C4-2B (cell line): ENCODE measurements around the gene DENND1A.
A peak's percentile ranks its signal among the peaks of the same experiment; 100 is the strongest.

Source experiments
- H3K27ac ChIP-seq: fragments of 450-650 bp; 2 replicates; pipeline ENCODE4 v1.5.1; 2017
- CTCF ChIP-seq: fragments of 450-650 bp; conservative IDR thresholded peaks from 2 replicates; pipeline ENCODE4 v1.5.1; 2017; ENCODE audit warnings: mild to moderate bottlenecking
- ZFX ChIP-seq: fragments of 450-650 bp; IDR thresholded peaks from 2 replicates; pipeline ENCODE4 v1.6.1; 2017

The DENND1A gene

DNA sequence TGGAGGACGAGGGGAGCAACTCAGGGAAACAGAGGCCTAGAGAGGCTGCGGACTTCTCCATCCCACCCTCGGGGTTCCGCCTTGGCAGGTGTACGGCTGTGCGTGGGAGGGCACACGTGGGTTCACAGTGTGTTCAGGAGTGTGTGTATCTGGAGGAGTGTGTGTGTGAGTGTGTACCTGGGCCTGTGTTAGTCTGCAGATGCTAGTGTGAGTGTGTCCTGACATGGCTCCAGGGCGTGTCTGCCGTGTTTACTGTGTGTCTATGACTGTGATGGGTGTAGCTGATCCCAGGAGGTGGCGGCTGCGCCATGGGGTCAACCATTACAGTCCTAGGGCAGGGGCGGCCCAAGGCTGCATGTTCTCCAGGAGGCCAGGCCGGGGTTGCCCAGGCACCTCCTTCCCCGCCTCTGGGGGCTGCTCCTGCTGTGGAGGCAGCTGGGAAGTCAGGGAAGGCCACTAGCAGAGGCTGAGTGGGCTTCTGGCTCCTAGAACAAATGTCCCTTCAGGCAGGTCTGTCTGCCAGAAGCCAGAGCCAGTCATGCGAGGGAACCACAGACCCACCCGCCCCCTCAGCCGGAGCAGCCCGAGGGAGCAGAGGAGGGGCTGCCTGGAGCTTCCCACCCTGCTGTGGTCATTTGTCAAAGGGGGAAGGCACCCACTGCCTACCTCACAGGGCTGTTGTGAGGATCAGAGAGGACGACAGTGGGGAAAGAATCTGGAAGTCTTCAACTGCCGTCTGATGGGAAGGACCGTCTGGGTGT is 552.5 kb downstream of the DENND1A start:
- H3K27ac ChIP-seq = no peak overlapping the region
- TF ChIP-seq ZFX (no peak), CTCF (no peak)

GRCh38 chr9:123376218-123377071 is 553.5 kb downstream of the DENND1A start:
- TF ChIP-seq ZFX (no peak), CTCF (no peak)
- H3K27ac ChIP-seq = no peak overlapping the region

DNA sequence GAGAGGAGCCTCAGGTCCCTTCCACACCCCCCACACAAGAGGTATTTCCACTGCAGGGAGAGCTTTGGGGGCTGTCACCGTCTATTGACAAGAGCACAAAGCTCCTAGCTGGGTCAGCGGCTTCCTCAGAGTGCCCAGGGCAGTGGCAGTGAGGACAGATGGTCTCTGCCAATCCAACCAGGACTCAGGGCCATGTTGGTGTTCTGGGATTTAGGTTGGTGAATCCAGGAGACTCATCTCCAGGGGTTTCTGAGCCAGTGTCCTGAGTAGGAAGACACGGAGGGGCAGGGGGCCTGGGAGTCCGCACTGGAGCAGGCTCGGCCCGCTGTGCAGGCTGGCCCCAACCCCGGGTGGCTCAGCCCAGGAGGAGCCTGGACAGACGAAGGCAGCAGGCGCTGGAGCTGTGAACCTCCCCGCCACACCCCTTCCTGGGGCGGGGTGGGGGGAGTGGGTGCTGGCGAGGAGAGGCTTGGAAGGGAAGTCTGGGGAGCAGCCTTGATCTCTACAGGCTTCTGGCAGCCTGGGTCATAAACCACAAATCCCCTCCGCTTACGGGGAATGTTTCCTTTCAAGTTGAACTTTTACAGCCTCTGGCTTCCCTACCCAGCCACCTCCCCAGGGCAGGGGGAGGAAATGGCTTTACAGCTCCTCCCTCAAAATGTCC is 554.3 kb downstream of the DENND1A start:
- H3K27ac ChIP-seq = no peak overlapping the region
- TF ChIP-seq CTCF (no peak), ZFX (no peak)

- TF ChIP-seq ZFX (no peak), CTCF (no peak)
- H3K27ac ChIP-seq = no peak overlapping the region
These were observed 556.0 kb downstream of the DENND1A start for GRCh38 chr9:123373946-123374345.

GRCh38 chr9:123373447-123373923 is 556.4 kb downstream of the DENND1A start:
- TF ChIP-seq CTCF (no peak), ZFX (0 out of 2 replicates have a peak, but pooled peaks have one; percentile 17)
- H3K27ac ChIP-seq = no peak overlapping the region

GRCh38 chr9:123372766-123373446 is 557.0 kb downstream of the DENND1A start:
- no peak overlapping the region for H3K27ac ChIP-seq

More at GRCh38 chr9:123372766-123373446, 557.0 kb downstream of the DENND1A start:
- TF ChIP-seq CTCF (no peak), ZFX (no peak)
